ENCODE results near the gene EML2.

DNA sequence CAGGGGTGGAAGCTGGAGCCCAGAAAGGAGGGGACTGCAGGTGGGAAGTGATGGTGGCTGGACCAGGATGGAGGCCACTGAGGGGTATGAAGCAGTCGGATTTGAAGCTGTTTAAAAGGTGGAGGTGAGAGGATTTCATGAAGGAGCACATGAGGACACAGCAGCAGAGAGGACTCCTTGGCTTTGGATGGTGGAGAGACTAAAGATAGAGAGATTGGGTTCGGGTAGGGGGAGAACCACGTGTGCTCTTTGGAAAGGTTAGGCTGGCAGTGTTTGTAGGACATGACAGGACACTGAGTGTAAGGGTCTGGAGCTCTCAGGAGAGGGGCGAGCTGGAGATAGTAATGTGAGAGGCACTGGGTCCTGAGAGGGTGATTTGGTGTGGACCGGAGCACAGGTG, 43.7 kb upstream of the EML2 start:
- TF ChIP-seq, protein P1, sequence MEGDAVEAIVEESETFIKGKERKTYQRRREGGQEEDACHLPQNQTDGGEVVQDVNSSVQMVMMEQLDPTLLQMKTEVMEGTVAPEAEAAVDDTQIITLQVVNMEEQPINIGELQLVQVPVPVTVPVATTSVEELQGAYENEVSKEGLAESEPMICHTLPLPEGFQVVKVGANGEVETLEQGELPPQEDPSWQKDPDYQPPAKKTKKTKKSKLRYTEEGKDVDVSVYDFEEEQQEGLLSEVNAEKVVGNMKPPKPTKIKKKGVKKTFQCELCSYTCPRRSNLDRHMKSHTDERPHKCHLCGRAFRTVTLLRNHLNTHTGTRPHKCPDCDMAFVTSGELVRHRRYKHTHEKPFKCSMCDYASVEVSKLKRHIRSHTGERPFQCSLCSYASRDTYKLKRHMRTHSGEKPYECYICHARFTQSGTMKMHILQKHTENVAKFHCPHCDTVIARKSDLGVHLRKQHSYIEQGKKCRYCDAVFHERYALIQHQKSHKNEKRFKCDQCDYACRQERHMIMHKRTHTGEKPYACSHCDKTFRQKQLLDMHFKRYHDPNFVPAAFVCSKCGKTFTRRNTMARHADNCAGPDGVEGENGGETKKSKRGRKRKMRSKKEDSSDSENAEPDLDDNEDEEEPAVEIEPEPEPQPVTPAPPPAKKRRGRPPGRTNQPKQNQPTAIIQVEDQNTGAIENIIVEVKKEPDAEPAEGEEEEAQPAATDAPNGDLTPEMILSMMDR (IDR thresholded peaks at IDR 0.05): no peak
- no peak for TF ChIP-seq POLR2A (IDR thresholded peaks at IDR 0.05)
